Measurements from ENCODE around the gene PPP1R11.

GRCh38 chr6:30022189-30022588 lies 44.8 kb upstream of the PPP1R11 start:
- no peak for TF ChIP-seq CTCF (IDR thresholded peaks at IDR 0.05)
- TF ChIP-seq POLR2A (IDR thresholded peaks at IDR 0.05): no peak
